Transverse colon (tissue), 4 donors: ENCODE data around the gene LRRC38. TPM values are rescaled to one million over a fixed set of nuclear protein-coding genes. Genes with fewer than 3 reads are reported as not detected.
"Not testable (repeated sequence)": the region's sequence is repeated elsewhere in the genome, so short reads cannot be mapped to it uniquely, and the experiment has no call there.

Experiments
- DNase-seq: peaks from one replicate; pipeline ENCODE4 v3.0.0-alpha.2; 2019
- H3K27ac ChIP-seq, 4 donors: fragments of 200-600 bp; sonication (generic); 2 replicates each; pipeline ENCODE4 v1.5.1; 2016 to 2018; ENCODE audit warnings: inconsistent platforms in 4 of 4
- H3K27me3 ChIP-seq: fragments of 200-600 bp; sonication (generic); 2 replicates; pipeline ENCODE4 v1.5.1; 2017; ENCODE audit warnings: inconsistent platforms
- H3K36me3 ChIP-seq, 4 donors: fragments of 200-600 bp; sonication (generic); 2 replicates each; pipeline ENCODE4 v1.5.1; 2017 to 2019; ENCODE audit warnings: inconsistent platforms in 4 of 4
- H3K4me1 ChIP-seq, 4 donors: fragments of 200-600 bp; sonication (generic); 2 replicates each; pipeline ENCODE4 v1.5.1; 2017 to 2020; ENCODE audit warnings: inconsistent platforms in 4 of 4
- H3K4me3 ChIP-seq, 4 donors: fragments of 200-600 bp; sonication (generic); 1 replicate in 1 of 4; 2 replicates in 3 of 4; pipeline versions ENCODE4 v1.5.1 to v1.6.1; 2017 to 2019; ENCODE audit warnings: inconsistent platforms in 4 of 4
- H3K9me3 ChIP-seq, 2 donors: fragments of 200-600 bp; sonication (generic); 2 replicates each; pipeline ENCODE4 v1.5.1; 2017 to 2019; ENCODE audit warnings: inconsistent platforms in 2 of 2
- CTCF ChIP-seq, 5 experiments: fragments of 200-600 bp in 3 of 5; fragments of 450-650 bp in 2 of 5; sonication (generic) in 3 of 5; IDR thresholded peaks; 1 replicate in 2 of 5; 2 replicates in 3 of 5; pipeline ENCODE4 v1.5.1; 2016 to 2017; ENCODE audit warnings: antibody characterized with exemption in 5 of 5, inconsistent platforms in 3 of 5, mild to moderate bottlenecking in 2 of 5, moderate library complexity in 1 of 5
- EP300 ChIP-seq: sonication (generic); formaldehyde crosslinking; IDR thresholded peaks from one replicate; pipeline ENCODE4 v1.6.1; 2017; ENCODE audit warnings: antibody characterized with exemption, low read depth
- POLR2A ChIP-seq: fragments of 450-650 bp; IDR thresholded peaks from one replicate; pipeline ENCODE4 v1.6.1; 2016; ENCODE audit warnings: antibody characterized with exemption, mild to moderate bottlenecking, moderate library complexity
- POLR2AphosphoS5 ChIP-seq, 3 donors: sonication (generic); formaldehyde crosslinking; IDR thresholded peaks; one replicate each; pipeline ENCODE4 v1.6.1; 2016; ENCODE audit warnings: antibody characterized with exemption in 3 of 3
- WGBS, 2 donors: methylation state at CpG; one replicate each; pipeline ENCODE4 v1.1.5; 2018; ENCODE audit warnings: low coverage in 1 of 2; 5-methylcytosine and 5-hydroxymethylcytosine counted together
- in situ Hi-C, 4 donors: fragments of 200-750 bp; cut with MboI; loops; one replicate each; pipeline versions ENCODE4 v1.15.0 to v1.15.1; 2017; ENCODE audit warnings: low sequenced_read_pairs in 3 of 4, low pct_ligation_motif_present in 1 of 4, low pct_unique_long_range_greater_than_20kb in 1 of 4
- intact Hi-C: fragments of 100-400 bp; cut with DNase I; formaldehyde crosslinking; loops from one replicate; pipeline ENCODE4 v1.15.1; 2023; ENCODE audit warnings: low total_unique reads
- total RNA-seq, 4 donors: library from RNA; depleted of rRNA; stranded (reverse); fragments of >200 nt; gene quantifications; one replicate each; pipeline ENCODE4 v1.1.0, GENCODE V29; 2016

LRRC38 gene
- total RNA-seq, 4 donors from 2014 or later: not detected

GRCh38 chr1:13435458-13435857 is 78.3 kb downstream of the LRRC38 start:
- no peak for TF ChIP-seq POLR2A
- no peak for TF ChIP-seq CTCF (IDR thresholded peaks at IDR 0.05)
- TF ChIP-seq POLR2AphosphoS5 (IDR thresholded peaks at IDR 0.05): no peak
- no peak for TF ChIP-seq EP300
- Histone ChIP-seq H3K27ac (no peak overlapping the region), H3K9me3 (no peaks in the 10 kb centered on the region), H3K27me3 (no peaks in the 10 kb centered on the region), H3K4me1 (no peaks in the 10 kb centered on the region), H3K36me3 (no peaks in the 10 kb centered on the region), H3K4me3 (no peak overlapping the region)
- in situ Hi-C loops (no loop called here), intact Hi-C loops (no loop called here)
- WGBS, 2 donors: 55 to 60% methylated on average over 1 to 3 of the region's 3 CpGs
- DNase-seq: no peak

DNA sequence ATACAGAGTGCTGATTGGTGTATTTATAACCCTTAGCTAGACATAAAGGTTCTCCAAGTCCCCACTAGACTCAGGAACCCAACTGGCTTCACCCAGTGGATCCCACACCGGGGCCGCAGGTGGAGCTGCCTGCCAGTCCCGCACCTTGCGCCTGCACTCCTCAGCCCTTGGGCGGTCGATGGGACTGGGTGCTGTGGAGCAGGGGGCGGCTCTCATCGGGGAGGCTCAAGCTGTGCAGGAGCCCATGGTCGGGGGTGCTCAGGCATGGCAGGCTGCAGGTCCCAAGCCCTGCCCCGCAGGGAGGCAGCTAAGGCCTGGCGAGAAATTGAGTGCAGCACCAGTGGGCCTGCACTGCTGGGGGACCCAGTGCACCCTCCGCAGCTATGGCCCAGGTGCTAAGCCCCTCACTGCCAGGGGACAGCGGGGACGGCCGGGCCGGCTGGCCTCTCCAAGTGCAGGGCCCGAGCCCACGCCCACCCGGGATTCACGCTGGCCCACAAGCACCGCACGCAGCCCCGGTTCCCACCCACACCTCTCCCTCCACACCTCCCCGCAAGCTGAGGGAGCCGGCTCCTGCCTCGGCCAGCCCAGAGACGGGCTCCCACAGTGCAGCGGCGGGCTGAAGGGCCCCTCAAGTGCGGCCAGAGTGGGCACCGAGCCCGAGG is 80.0 kb downstream of the LRRC38 start:
- H3K4me1 ChIP-seq, intact Hi-C loops, H3K9me3 ChIP-seq, H3K27ac ChIP-seq, H3K27me3 ChIP-seq, DNase-seq, in situ Hi-C loops, H3K4me3 ChIP-seq, H3K36me3 ChIP-seq: not testable (repeated sequence)
- WGBS, 2 donors: 90% methylated on average over 23 of the region's 32 CpGs; no CpG with 5 or more reads in 1 of the 2 donors

DNA sequence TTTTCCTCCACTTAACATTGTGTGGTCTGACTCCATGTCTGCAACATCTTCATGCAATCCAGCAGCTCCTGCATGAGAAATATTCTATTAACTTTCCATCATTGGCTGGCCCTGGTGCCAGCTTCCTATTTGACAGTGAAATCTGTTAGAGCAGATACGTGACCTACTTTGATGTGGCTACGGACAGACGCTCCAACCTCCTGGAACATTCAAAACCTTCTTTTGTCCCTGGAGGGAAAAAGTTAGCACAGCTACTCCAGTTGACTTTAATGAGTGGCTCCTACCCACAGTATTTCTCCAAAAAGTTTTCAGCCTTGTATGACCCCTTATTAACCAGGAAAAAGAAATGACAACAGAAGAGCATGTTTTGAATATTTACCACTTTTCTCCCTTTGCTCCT is 81.6 kb downstream of the LRRC38 start:
- in situ Hi-C loops (no loop called here), intact Hi-C loops (no loop called here)
- TF ChIP-seq POLR2A (no peak), POLR2AphosphoS5 (IDR thresholded peaks at IDR 0.05) (no peak), EP300 (no peak), CTCF (IDR thresholded peaks at IDR 0.05) (no peak)
- no peaks in the 10 kb centered on the region for H3K4me1 ChIP-seq
- H3K4me3 ChIP-seq: no peak overlapping the region
- no peaks in the 10 kb centered on the region for H3K27me3 ChIP-seq
- no peak for DNase-seq
- H3K36me3 ChIP-seq: no peaks in the 10 kb centered on the region
- no peak overlapping the region for H3K27ac ChIP-seq
- no peaks in the 10 kb centered on the region for H3K9me3 ChIP-seq
- WGBS, 2 donors: 72% methylated on average over 3 of the region's 3 CpGs; no CpG with 5 or more reads in 1 of the 2 donors

DNA sequence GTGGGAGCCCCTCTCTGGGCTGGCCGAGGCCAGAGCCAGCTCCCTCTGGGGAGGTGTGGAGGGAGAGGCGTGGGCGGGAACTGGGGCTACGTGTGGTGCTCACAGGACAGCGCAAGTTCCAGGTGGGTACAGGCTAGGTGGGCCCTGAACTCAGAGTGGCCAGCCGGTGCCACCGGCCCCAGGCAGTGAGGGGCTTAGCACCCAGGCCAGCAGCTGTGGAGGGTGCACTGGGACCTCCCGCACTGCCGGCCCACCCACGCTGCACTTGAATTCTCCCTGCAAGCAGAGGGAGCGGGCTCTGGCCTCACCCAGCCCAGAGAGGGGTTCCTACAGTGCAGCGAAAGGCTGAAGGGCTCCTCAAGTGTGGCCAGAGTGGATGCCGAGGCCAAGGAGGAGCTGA is 83.3 kb downstream of the LRRC38 start:
- no peak for TF ChIP-seq POLR2AphosphoS5 (IDR thresholded peaks at IDR 0.05)
- no peak for TF ChIP-seq EP300
- TF ChIP-seq POLR2A: no peak
- no peak for TF ChIP-seq CTCF (IDR thresholded peaks at IDR 0.05)
- Histone ChIP-seq H3K27me3 (no peaks in the 10 kb centered on the region), H3K36me3 (no peaks in the 10 kb centered on the region), H3K27ac (no peak overlapping the region), H3K4me1 (no peaks in the 10 kb centered on the region), H3K4me3 (no peak overlapping the region), H3K9me3 (no peaks in the 10 kb centered on the region)
- in situ Hi-C loops (no loop called here), intact Hi-C loops (no loop called here)
- DNase-seq: no peak
- WGBS, 2 donors: 94% methylated on average over 13 of the region's 13 CpGs; no CpG with 5 or more reads in 1 of the 2 donors

Other genes with a start within 250 kb of the LRRC38 start
- not detected for gene PRAMEF8, start 228.9 kb downstream of the LRRC38 start, total RNA-seq
- not detected for gene PRAMEF33, start 210.5 kb downstream of the LRRC38 start, total RNA-seq
- gene PRAMEF15, start 198.4 kb downstream of the LRRC38 start, total RNA-seq: not detected
- not detected for gene PRAMEF14, start 166.9 kb downstream of the LRRC38 start, total RNA-seq
- not detected for gene PRAMEF19, start 142.1 kb downstream of the LRRC38 start, total RNA-seq
- not detected for gene PRAMEF17, start 124.4 kb downstream of the LRRC38 start, total RNA-seq
- not detected for gene PRAMEF20, start 103.6 kb downstream of the LRRC38 start, total RNA-seq
- gene PDPN, start 69.8 kb upstream of the LRRC38 start, total RNA-seq: 10 to 100 TPM in 1 of 4 donors, 1 to 10 TPM in 3; 3.4 to 11.7 (median 5.6) TPM
- gene PRDM2, start 186.2 kb upstream of the LRRC38 start, total RNA-seq: 10 to 100 TPM; 27.3 to 40.5 (median 35.8) TPM